ENCODE data around the gene ILDR2.
A peak's percentile ranks its signal among the peaks of the same experiment; 100 is the strongest.

ILDR2 gene

GRCh38 chr1:166981589-166981988 is 6.2 kb upstream of the ILDR2 start:
- no peak for DNase-seq (ENCODE audit: low read depth)
- no peak overlapping the region for H3K4me3 ChIP-seq (ENCODE audit: low read depth, low read length)
- TF ChIP-seq CTCF (IDR thresholded peaks at IDR 0.05; ENCODE audit: low read depth, low read length, missing control alignments) = no peak

GRCh38 chr1:166980818-166981217 is 5.5 kb upstream of the ILDR2 start:
- H3K4me3 ChIP-seq (ENCODE audit: low read depth, low read length) = no peak overlapping the region
- no peak for DNase-seq (ENCODE audit: low read depth)
- TF ChIP-seq CTCF (IDR thresholded peaks at IDR 0.05; ENCODE audit: low read depth, low read length, missing control alignments) = no peak

- DNase-seq (ENCODE audit: low read depth) = no peak
- TF ChIP-seq CTCF (IDR thresholded peaks at IDR 0.05; ENCODE audit: low read depth, low read length, missing control alignments) = no peak
- H3K4me3 ChIP-seq (ENCODE audit: low read depth, low read length) = no peak overlapping the region
Measured at GRCh38 chr1:166980383-166980782, 5.0 kb upstream of the ILDR2 start.

GRCh38 chr1:166978821-166979220 is 3.5 kb upstream of the ILDR2 start:
- no peak for DNase-seq (ENCODE audit: low read depth)
- H3K4me3 ChIP-seq (ENCODE audit: low read depth, low read length) = no peak overlapping the region
- TF ChIP-seq CTCF (IDR thresholded peaks at IDR 0.05; ENCODE audit: low read depth, low read length, missing control alignments) = no peak

GRCh38 chr1:166977951-166978350 is 2.6 kb upstream of the ILDR2 start:
- no peak overlapping the region for H3K4me3 ChIP-seq (ENCODE audit: low read depth, low read length)
- no peak for TF ChIP-seq CTCF (IDR thresholded peaks at IDR 0.05; ENCODE audit: low read depth, low read length, missing control alignments)
- DNase-seq (ENCODE audit: low read depth) = no peak

- no peak for TF ChIP-seq CTCF (IDR thresholded peaks at IDR 0.05; ENCODE audit: low read depth, low read length, missing control alignments)
- peak overlapping the region; percentile 68 for H3K4me3 ChIP-seq (ENCODE audit: low read depth, low read length)
- no peak for DNase-seq (ENCODE audit: low read depth)
Measured at GRCh38 chr1:166974647-166975345, 544 bp downstream of the ILDR2 start.

- no peak for DNase-seq (ENCODE audit: low read depth)
- no peak overlapping the region for H3K4me3 ChIP-seq (ENCODE audit: low read depth, low read length)
- TF ChIP-seq CTCF (IDR thresholded peaks at IDR 0.05; ENCODE audit: low read depth, low read length, missing control alignments) = no peak
Measured at GRCh38 chr1:166972826-166973225, 2.5 kb downstream of the ILDR2 start.
